Endodermal cell (in vitro differentiated cells): ENCODE results near the gene UBC. TPM values are rescaled to one million over a fixed set of nuclear protein-coding genes. Genes with fewer than 3 reads are reported as not detected.
A peak's percentile ranks its signal among the peaks of the same experiment; 100 is the strongest.

Experiments
- DNase-seq: peaks from one replicate; pipeline ENCODE4 v3.0.0-alpha.2; 2017
- H3K27ac ChIP-seq: 2 replicates; pipeline ENCODE4 v1.5.1; 2013; ENCODE audit warnings: mild to moderate bottlenecking, low read depth, low read length, moderate library complexity
- H3K27me3 ChIP-seq: 2 replicates; pipeline ENCODE4 v1.6.1; 2013; ENCODE audit warnings: mild to moderate bottlenecking, low read length, moderate library complexity; ENCODE audit not compliant: insufficient read depth, control insufficient read depth, poor library complexity, severe bottlenecking
- H3K36me3 ChIP-seq: 2 replicates; pipeline ENCODE4 v1.7.0; 2013; ENCODE audit warnings: mild to moderate bottlenecking, low read length, moderate library complexity; ENCODE audit not compliant: control insufficient read depth, insufficient read depth
- H3K4me1 ChIP-seq: one replicate; pipeline ENCODE4 v1.7.0; 2013; ENCODE audit warnings: low read length; ENCODE audit not compliant: control insufficient read depth, insufficient read depth
- H3K4me3 ChIP-seq: 2 replicates; pipeline ENCODE4 v1.5.1; 2013; ENCODE audit warnings: mild to moderate bottlenecking, low read length, moderate library complexity
- H3K9ac ChIP-seq: 2 replicates; pipeline ENCODE4 v1.6.1; 2013; ENCODE audit warnings: mild to moderate bottlenecking, low read length, moderate library complexity; ENCODE audit not compliant: poor library complexity, severe bottlenecking; ENCODE audit errors: extremely low read depth
- H3K9me3 ChIP-seq: 2 replicates; pipeline ENCODE4 v1.6.1; 2013; ENCODE audit warnings: mild to moderate bottlenecking, low read length, moderate library complexity; ENCODE audit not compliant: control insufficient read depth
- H3K27ac Mint-ChIP-seq: 2 replicates; pipeline ENCODE4 v1.8.0; 2020; ENCODE audit warnings: mixed read lengths
- H3K27me3 Mint-ChIP-seq: 2 replicates; pipeline ENCODE4 v1.8.0; 2021; ENCODE audit warnings: mild to moderate bottlenecking, mixed read lengths; ENCODE audit not compliant: insufficient read depth
- H3K36me3 Mint-ChIP-seq: 2 replicates; pipeline ENCODE4 v1.8.0; 2020; ENCODE audit warnings: low read depth, mixed read lengths
- H3K4me1 Mint-ChIP-seq: 2 replicates; pipeline ENCODE4 v1.8.0; 2020; ENCODE audit warnings: mixed read lengths
- H3K4me3 Mint-ChIP-seq: 2 replicates; pipeline ENCODE4 v1.8.0; 2020; ENCODE audit warnings: mild to moderate bottlenecking, moderate library complexity, mixed read lengths
- H3K9me3 Mint-ChIP-seq: 2 replicates; pipeline ENCODE4 v1.8.0; 2020; ENCODE audit warnings: mild to moderate bottlenecking, mixed read lengths
- CTCF ChIP-seq: fragments of 200-600 bp; sonication (generic); conservative IDR thresholded peaks from 2 replicates; pipeline ENCODE4 v1.5.0; 2021; ENCODE audit warnings: antibody characterized with exemption, mild to moderate bottlenecking
- WGBS, 2 experiments: methylation state at CpG; one replicate each; pipeline versions ENCODE4 v1.1.5 to v1.1.7; 2013; ENCODE audit warnings: missing lambda C conversion rate in 2 of 2, mixed read lengths in 1 of 2; ENCODE audit not compliant: insufficient coverage in 1 of 2, insufficient read length in 1 of 2; 5-methylcytosine and 5-hydroxymethylcytosine counted together
- microRNA-seq: library from miRNA; unstranded; fragments of <30 nt; microRNA quantifications from one replicate; pipeline ENCODE4 v1.2.0, GENCODE V29; 2020; ENCODE audit warnings: borderline microRNAs expressed
- total RNA-seq, 2 donors: library from RNA; stranded (reverse); fragmentation: NEBNext Ultra II Directional in 1 of 2; extraction: Animal tissue kit (Norgen Biotek cat#: 25700) in 1 of 2; gene quantifications; 2 replicates in 1 of 2; 3 replicates in 1 of 2; pipeline ENCODE4 v1.2.1, GENCODE V29; 2021

UBC gene
- total RNA-seq, 2 donors from 2014 or later = 580 to 625 TPM

- 90% methylated on average over 7 to 8 of the region's 8 CpGs for WGBS, 2 experiments
- H3K4me3 ChIP-seq = peak overlapping the region; percentile 84
- H3K4me3 Mint-ChIP-seq = peak overlapping the region; percentile 69
- H3K27ac ChIP-seq = no peak overlapping the region
- peaks cover 12% of the 10 kb centered on the region for H3K4me1 Mint-ChIP-seq
- no peak overlapping the region for H3K27ac Mint-ChIP-seq
- peaks cover 6% of the 10 kb centered on the region for H3K27me3 ChIP-seq
- TF ChIP-seq CTCF = no peak
- H3K9me3 Mint-ChIP-seq = no peaks in the 10 kb centered on the region
- no peak for DNase-seq
- no peaks in the 10 kb centered on the region for H3K36me3 ChIP-seq
- no peaks in the 10 kb centered on the region for H3K4me1 ChIP-seq
- peaks cover 3% of the 10 kb centered on the region for H3K36me3 Mint-ChIP-seq
- H3K9ac ChIP-seq = no peak overlapping the region
- H3K27me3 Mint-ChIP-seq = peaks cover 9% of the 10 kb centered on the region
- H3K9me3 ChIP-seq = no peaks in the 10 kb centered on the region
Measured at GRCh38 chr12:124861898-124862676, 52.4 kb downstream of the UBC start.

Small RNAs within 50 kb of the gene (microRNA-seq; reads per million reads assigned to microRNA genes)
- gene MIR5188 = not detected

Other genes starting within 250 kb of the UBC start
- gene SCARB1, start 50.8 kb downstream of the UBC start, total RNA-seq = 10 to 100 TPM; 33.0 to 36.2 TPM
- 10 to 100 TPM; 16.6 to 22.8 TPM for gene DHX37, start 74.5 kb upstream of the UBC start, total RNA-seq
- 10 to 100 TPM; 10.5 to 16.0 TPM for gene BRI3BP, start 79.0 kb upstream of the UBC start, total RNA-seq
- gene AACS, start 150.8 kb upstream of the UBC start, total RNA-seq = 10 to 100 TPM; 55.4 to 71.9 TPM